Right atrium auricular region (tissue), 2 donors: Measurements from ENCODE around the gene BRI3BP. TPM values are rescaled to one million over a fixed set of nuclear protein-coding genes. Genes with fewer than 3 reads are reported as not detected.
"Not testable (repeated sequence)": the region's sequence is repeated elsewhere in the genome, so short reads cannot be mapped to it uniquely, and the experiment has no call there.

Source experiments
- DNase-seq: peaks from one replicate; pipeline ENCODE4 v3.0.0-alpha.2; 2019; ENCODE audit warnings: low spot score
- H3K27ac ChIP-seq, 2 donors: fragments of 200-600 bp; sonication (generic); 1 replicate in 1 of 2; 2 replicates in 1 of 2; pipeline ENCODE4 v1.5.1; 2016 to 2019
- H3K27me3 ChIP-seq, 2 donors: fragments of 200-600 bp; sonication (generic); one replicate each; pipeline versions ENCODE4 v1.5.1 to v1.6.0; 2017 to 2019
- H3K36me3 ChIP-seq: fragments of 200-600 bp; sonication (generic); one replicate; pipeline ENCODE4 v1.5.1; 2016
- H3K4me1 ChIP-seq, 2 donors: fragments of 200-600 bp; sonication (generic); one replicate each; pipeline versions ENCODE4 v1.5.1 to v1.6.0; 2017 to 2019
- H3K4me3 ChIP-seq, 2 donors: fragments of 200-600 bp; sonication (generic); 1 replicate in 1 of 2; 2 replicates in 1 of 2; pipeline ENCODE4 v1.5.1; 2017 to 2019; ENCODE audit warnings: mild to moderate bottlenecking in 1 of 2, moderate library complexity in 1 of 2
- H3K9me3 ChIP-seq, 2 donors: fragments of 200-600 bp; sonication (generic); one replicate each; pipeline ENCODE4 v1.5.1; 2019
- CTCF ChIP-seq, 2 donors: fragments of 200-600 bp; sonication (generic); IDR thresholded peaks; one replicate each; pipeline ENCODE4 v1.5.1; 2019; ENCODE audit warnings: antibody characterized with exemption in 2 of 2
- total RNA-seq, 2 donors: library from RNA; depleted of rRNA; stranded (reverse); fragments of >200 nt; gene quantifications; one replicate each; pipeline ENCODE4 v1.1.0, GENCODE V29; 2016

BRI3BP gene
- total RNA-seq, 2 donors from 2014 or later, result 2.8 TPM

- H3K27ac ChIP-seq, result no peak overlapping the region
- no peaks in the 10 kb centered on the region for H3K27me3 ChIP-seq
- H3K4me1 ChIP-seq, result no peaks in the 10 kb centered on the region
- no peaks in the 10 kb centered on the region for H3K9me3 ChIP-seq
- no peak overlapping the region for H3K4me3 ChIP-seq
- no peak for DNase-seq
- TF ChIP-seq CTCF (IDR thresholded peaks at IDR 0.05), result no peak
- H3K36me3 ChIP-seq, result no peaks in the 10 kb centered on the region
These were observed 62.1 kb downstream of the BRI3BP start for GRCh38 chr12:125055591-125055990.

- TF ChIP-seq CTCF (IDR thresholded peaks at IDR 0.05), result no peak
- Histone ChIP-seq H3K4me3 (no peak overlapping the region), H3K27ac (no peak overlapping the region), H3K36me3 (no peaks in the 10 kb centered on the region), H3K27me3 (no peaks in the 10 kb centered on the region), H3K4me1 (no peaks in the 10 kb centered on the region), H3K9me3 (no peaks in the 10 kb centered on the region)
- DNase-seq, result no peak
These were observed 62.9 kb downstream of the BRI3BP start for GRCh38 chr12:125056306-125056705.

- H3K4me1 ChIP-seq, result no peaks in the 10 kb centered on the region
- no peak for DNase-seq
- no peak overlapping the region for H3K4me3 ChIP-seq
- no peaks in the 10 kb centered on the region for H3K27me3 ChIP-seq
- TF ChIP-seq CTCF (IDR thresholded peaks at IDR 0.05), result no peak
- H3K36me3 ChIP-seq, result no peaks in the 10 kb centered on the region
- H3K27ac ChIP-seq, result no peak overlapping the region
- H3K9me3 ChIP-seq, result no peaks in the 10 kb centered on the region
These were observed 64.3 kb downstream of the BRI3BP start for GRCh38 chr12:125057708-125058107.

- TF ChIP-seq CTCF (IDR thresholded peaks at IDR 0.05), result no peak
- no peak overlapping the region for H3K27ac ChIP-seq
- H3K27me3 ChIP-seq, result no peaks in the 10 kb centered on the region
- no peak overlapping the region for H3K4me3 ChIP-seq
- DNase-seq, result no peak
- H3K36me3 ChIP-seq, result no peaks in the 10 kb centered on the region
- H3K4me1 ChIP-seq, result peaks cover 0 to 16% of the 10 kb centered on the region in 2 donors
- H3K9me3 ChIP-seq, result no peaks in the 10 kb centered on the region
These were observed 67.8 kb downstream of the BRI3BP start for GRCh38 chr12:125061229-125061628.

- H3K27ac ChIP-seq, H3K4me3 ChIP-seq, H3K27me3 ChIP-seq, H3K9me3 ChIP-seq, DNase-seq, H3K36me3 ChIP-seq: not testable (repeated sequence)
- H3K4me1 ChIP-seq, result peaks cover 0 to 19% of the 10 kb centered on the region in 2 donors
These were observed 70.1 kb downstream of the BRI3BP start for GRCh38 chr12:125063522-125063921.

- DNase-seq, result no peak
- Histone ChIP-seq H3K9me3 (no peaks in the 10 kb centered on the region), H3K27ac (no peak overlapping the region), H3K4me1 (peaks cover 0 to 29% of the 10 kb centered on the region in 2 donors), H3K36me3 (no peaks in the 10 kb centered on the region), H3K27me3 (no peaks in the 10 kb centered on the region), H3K4me3 (peak overlapping the region; percentile 75 to 90)
- no peak for TF ChIP-seq CTCF (IDR thresholded peaks at IDR 0.05)
These were observed 71.0 kb downstream of the BRI3BP start for GRCh38 chr12:125064492-125064891.
